H1 (cell line): ENCODE data around the gene DNAJB12. TPM values are rescaled to one million over a fixed set of nuclear protein-coding genes. Genes with fewer than 3 reads are reported as not detected.
A peak's percentile ranks its signal among the peaks of the same experiment; 100 is the strongest.

Experiments used
- CTCF ChIA-PET: fragments of 300-600 bp; sonication (Branson Sonifier 250); formaldehyde crosslinking; loops from one replicate; lab custom pipeline; 2021; ENCODE audit not compliant: partially characterized antibody; lab: Charles Lee
- POLR2A ChIA-PET: fragments of 300-600 bp; sonication (Branson Sonifier 250); formaldehyde crosslinking; loops from one replicate; lab custom pipeline; 2021; ENCODE audit warnings: inconsistent platforms; ENCODE audit not compliant: partially characterized antibody; lab: Charles Lee
- DNase-seq, 2 experiments: peaks; one replicate each; pipeline versions ENCODE4 v3.0.0 to v3.0.0-alpha.2; 2010 to 2022; ENCODE audit warnings: low spot score in 2 of 2, low read depth in 1 of 2, mixed read lengths in 1 of 2
- FAIRE-seq: peaks from 2 replicates; lab custom pipeline; 2011; peaks lifted over from hg19 to GRCh38; lab: Jason Lieb, UNC
- H2AFZ ChIP-seq: 2 replicates; pipeline ENCODE4 v1.8.1; 2012; ENCODE audit warnings: low read length, inconsistent platforms
- H2AK5ac ChIP-seq: 2 replicates; pipeline ENCODE4 v1.6.1; 2013; ENCODE audit warnings: low read depth, low read length
- H2BK120ac ChIP-seq: replicated peaks from 2 replicates; pipeline ENCODE3; 2013; ENCODE audit warnings: low read depth, low read length, inconsistent platforms
- H2BK12ac ChIP-seq: 2 replicates; pipeline ENCODE4 v1.6.1; 2013; ENCODE audit warnings: low read depth, low read length
- H2BK15ac ChIP-seq: 2 replicates; pipeline ENCODE4 v1.6.1; 2013; ENCODE audit warnings: low read length
- H2BK20ac ChIP-seq: 2 replicates; pipeline ENCODE4 v1.6.1; 2013; ENCODE audit warnings: low read length
- H2BK5ac ChIP-seq: 2 replicates; pipeline ENCODE4 v1.6.1; 2013; ENCODE audit warnings: low read depth, low read length
- H3K14ac ChIP-seq: 2 replicates; pipeline ENCODE4 v1.6.1; 2013; ENCODE audit warnings: inconsistent platforms; ENCODE audit not compliant: insufficient read length
- H3K18ac ChIP-seq: 2 replicates; pipeline ENCODE4 v1.6.1; 2013; ENCODE audit warnings: low read length; ENCODE audit errors: extremely low read depth
- H3K23ac ChIP-seq: 2 replicates; pipeline ENCODE4 v1.6.1; 2013; ENCODE audit warnings: inconsistent platforms; ENCODE audit not compliant: insufficient read length
- H3K23me2 ChIP-seq: 2 replicates; pipeline ENCODE4 v1.6.1; 2013; ENCODE audit warnings: low read depth, low read length
- H3K27ac ChIP-seq: 2 replicates; pipeline ENCODE4 v1.6.1; 2011; ENCODE audit warnings: low read depth, low read length, inconsistent platforms
- H3K27me3 ChIP-seq, 4 experiments: replicated peaks in 1 of 4; 1 replicate in 1 of 4; 2 replicates in 3 of 4; pipeline versions ENCODE4 v1.6.1 to v1.8.1; 2011 to 2013; ENCODE audit warnings: low read length in 3 of 4, mild to moderate bottlenecking in 3 of 4, inconsistent platforms in 2 of 4, mixed read lengths in 2 of 4, moderate library complexity in 1 of 4; ENCODE audit not compliant: control insufficient read depth in 3 of 4, insufficient read depth in 3 of 4; ENCODE audit errors: extremely low read depth in 1 of 4
- H3K36me3 ChIP-seq, 4 experiments: 2 replicates each; pipeline versions ENCODE4 v1.6.1 to v1.8.1; 2011 to 2013; ENCODE audit warnings: mild to moderate bottlenecking in 4 of 4, low read length in 3 of 4, moderate library complexity in 2 of 4, control low read depth in 1 of 4, inconsistent platforms in 1 of 4; ENCODE audit not compliant: insufficient read depth in 4 of 4, control insufficient read depth in 2 of 4
- H3K4ac ChIP-seq: replicated peaks from 2 replicates; pipeline ENCODE3; 2013; ENCODE audit warnings: low read length, low read depth, mixed read lengths, inconsistent platforms; ENCODE audit not compliant: insufficient read length
- H3K4me1 ChIP-seq, 4 experiments: replicated peaks in 1 of 4; 1 replicate in 1 of 4; 2 replicates in 3 of 4; pipeline versions ENCODE4 v1.6.1 to v1.8.1; 2011 to 2013; ENCODE audit warnings: low read length in 3 of 4, inconsistent platforms in 2 of 4, mixed read lengths in 1 of 4; ENCODE audit not compliant: insufficient read depth in 4 of 4, control insufficient read depth in 3 of 4
- H3K4me2 ChIP-seq, 2 experiments: 2 replicates each; pipeline versions ENCODE4 v1.6.1 to v1.8.1; 2011 to 2013; ENCODE audit warnings: low read depth in 2 of 2, low read length in 2 of 2, control low read depth in 1 of 2, inconsistent platforms in 1 of 2, mild to moderate bottlenecking in 1 of 2; ENCODE audit not compliant: insufficient read depth in 1 of 2
- H3K4me3 ChIP-seq, 4 experiments: fragments of 200-600, 300-600 bp in 1 of 4; sonication (generic), shearing (Covaris generic), sonication (Bioruptor Twin) in 1 of 4; 2 replicates each; pipeline versions ENCODE4 v1.5.1 to v1.8.1; 2011 to 2016; ENCODE audit warnings: low read length in 4 of 4, low read depth in 3 of 4, control low read depth in 2 of 4, inconsistent platforms in 2 of 4, mild to moderate bottlenecking in 2 of 4, mixed read lengths in 1 of 4, moderate library complexity in 1 of 4; ENCODE audit not compliant: insufficient read depth in 2 of 4; ENCODE audit errors: extremely low read depth in 1 of 4
- H3K56ac ChIP-seq: replicated peaks from 2 replicates; pipeline ENCODE3; 2013; ENCODE audit warnings: low read depth, mild to moderate bottlenecking, mixed read lengths, low read length, inconsistent platforms; ENCODE audit not compliant: insufficient read length
- H3K79me1 ChIP-seq: 2 replicates; pipeline ENCODE4 v1.6.1; 2013; ENCODE audit warnings: low read depth, low read length, control low read depth
- H3K79me2 ChIP-seq, 2 experiments: 2 replicates each; pipeline versions ENCODE4 v1.6.1 to v1.8.1; 2012 to 2013; ENCODE audit warnings: low read length in 2 of 2, mild to moderate bottlenecking in 2 of 2, inconsistent platforms in 1 of 2; ENCODE audit not compliant: insufficient read depth in 2 of 2, control insufficient read depth in 1 of 2
- H3K9ac ChIP-seq, 4 experiments: replicated peaks in 1 of 4; 1 replicate in 1 of 4; 2 replicates in 3 of 4; pipeline versions ENCODE4 v1.6.1 to v1.8.1; 2011 to 2013; ENCODE audit warnings: low read depth in 3 of 4, low read length in 3 of 4, control low read depth in 2 of 4, mild to moderate bottlenecking in 2 of 4, moderate library complexity in 2 of 4, inconsistent platforms in 1 of 4; ENCODE audit errors: extremely low read depth in 1 of 4
- H3K9me3 ChIP-seq, 2 experiments: 2 replicates each; pipeline versions ENCODE4 v1.6.1 to v1.8.1; 2012 to 2013; ENCODE audit warnings: mild to moderate bottlenecking in 2 of 2, moderate library complexity in 2 of 2, control low read depth in 1 of 2, inconsistent platforms in 1 of 2, low read depth in 1 of 2, low read length in 1 of 2, mixed read lengths in 1 of 2; ENCODE audit not compliant: insufficient read depth in 2 of 2
- H4K20me1 ChIP-seq, 2 experiments: replicated peaks in 1 of 2; 2 replicates each; pipeline versions ENCODE3 to v1.8.1; 2011 to 2013; ENCODE audit warnings: inconsistent platforms in 2 of 2, low read length in 2 of 2, mild to moderate bottlenecking in 1 of 2; ENCODE audit not compliant: insufficient read depth in 2 of 2, control insufficient read depth in 1 of 2
- H4K5ac ChIP-seq: 2 replicates; pipeline ENCODE4 v1.6.1; 2013; ENCODE audit warnings: low read length, low read depth, mixed read lengths, inconsistent platforms; ENCODE audit not compliant: insufficient read length
- H4K8ac ChIP-seq: 2 replicates; pipeline ENCODE4 v1.8.0; 2013; ENCODE audit warnings: mild to moderate bottlenecking, moderate library complexity, low read length, inconsistent platforms; ENCODE audit not compliant: insufficient read depth; ENCODE audit errors: extremely low read depth
- H4K91ac ChIP-seq: replicated peaks from 2 replicates; pipeline ENCODE3; 2013; ENCODE audit warnings: low read length, mixed read lengths, inconsistent platforms; ENCODE audit not compliant: insufficient read length
- SRF ChIP-seq: IDR thresholded peaks from 2 replicates; pipeline ENCODE4 v1.6.1; 2011; ENCODE audit warnings: mild to moderate bottlenecking, low read depth, low read length, moderate library complexity
- WGBS, 2 experiments: shearing (Covaris generic) in 1 of 2; methylation state at CpG; one replicate each; pipeline versions ENCODE4 v1.1.6 to v1.1.7; 2013 to 2015; ENCODE audit warnings: low lambda C conversion rate in 2 of 2, mixed read lengths in 2 of 2, inconsistent platforms in 1 of 2, low coverage in 1 of 2, missing lambda C conversion rate in 1 of 2; ENCODE audit not compliant: insufficient replicate concordance in 2 of 2, insufficient coverage in 1 of 2, insufficient read length in 1 of 2; ENCODE audit errors: extremely low coverage in 1 of 2, missing lambda C conversion rate in 1 of 2; 5-methylcytosine and 5-hydroxymethylcytosine counted together
- polyA plus RNA-seq, 7 experiments: library from polyadenylated mRNA; depleted of rRNA in 3 of 7; stranded (reverse) in 5 of 7; unstranded in 2 of 7; fragments of >200 nt in 5 of 7; fragments of 200-250 nt in 2 of 7; gene quantifications; 1 replicate in 5 of 7; 2 replicates in 1 of 7; 4 replicates in 1 of 7; pipeline versions ENCODE4 v1.2.1 to v1.2.3, GENCODE V29; 2011 to 2013; ENCODE audit warnings: missing spikeins in 2 of 7, mixed read lengths in 2 of 7
- total RNA-seq: library from RNA; stranded (reverse); fragmentation: NEBNext Ultra II Directional; extraction: Animal tissue kit (Norgen Biotek cat#: 25700); gene quantifications from 2 replicates; pipeline ENCODE4 v1.2.1, GENCODE V29; 2021

DNAJB12 gene
- total and polyA plus RNA-seq, 2 of the 8 experiments (the other 6 are each of a cell fraction or from before 2014, with no cell fraction given), result 10.8 to 20.5 TPM

DNA sequence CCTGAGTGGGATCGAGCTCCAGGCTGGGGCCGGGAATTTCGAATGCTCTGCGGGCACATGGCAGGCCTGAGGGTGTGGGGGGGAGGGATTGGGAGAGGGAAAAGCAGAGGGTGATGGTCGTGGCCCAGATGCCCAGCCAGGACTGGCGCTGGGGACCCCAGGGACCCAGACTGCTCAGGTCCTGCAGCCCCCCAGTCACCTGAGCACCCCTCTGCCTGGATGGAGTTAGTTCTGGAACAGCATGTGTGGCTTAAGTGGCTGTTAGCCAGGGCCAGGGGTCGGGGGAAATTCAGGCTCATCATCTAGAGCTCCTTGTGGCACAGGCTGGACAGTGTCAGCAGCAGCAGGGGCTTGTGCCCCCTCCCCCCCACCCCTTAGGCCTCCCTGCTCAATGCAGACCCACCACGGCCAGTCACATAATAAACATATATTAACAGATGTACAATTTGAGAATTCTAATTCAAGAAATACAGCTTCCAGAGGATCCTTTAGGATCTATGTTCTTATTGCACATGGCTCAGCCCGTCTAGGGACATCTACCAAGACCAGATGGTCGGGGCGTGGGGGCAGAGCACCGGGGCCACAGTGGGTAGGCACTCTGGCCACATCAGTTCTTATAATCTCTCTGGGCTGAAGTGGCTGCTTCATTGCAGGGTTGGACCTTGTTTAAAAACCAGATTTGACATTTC lies 22.2 kb downstream of the DNAJB12 start:
- 66% methylated on average over 10 of the region's 12 CpGs; no CpG with 5 or more reads in 1 of the 2 experiments for WGBS, 2 experiments
- Histone ChIP-seq H4K91ac (peak overlapping the region; percentile 77), H3K4ac (peak overlapping the region; percentile 94), H3K79me1 (no peaks in the 10 kb centered on the region), H3K9ac (peak overlapping the region in 2 of 4 experiments; percentile 51 to 61; a peak in 4 of 7 replicates), H3K23me2 (no peaks in the 10 kb centered on the region), H3K27ac (peak overlapping the region; percentile 68), H4K8ac (peak overlapping the region; percentile 60; the same call in 1 of the 2 replicates), H2BK5ac (peak overlapping the region; percentile 93), H2BK20ac (0 out of 2 replicates have a peak overlapping the region, but pooled peaks have one; percentile 51), H2BK12ac (peak overlapping the region; percentile 80; the same call in 1 of the 2 replicates), H3K79me2 (no peaks in the 10 kb centered on the region), H3K9me3 (no peaks in the 10 kb centered on the region), H3K4me3 (peak overlapping the region in 1 of 4 experiments; percentile 39; a peak in 3 of 8 replicates), H3K56ac (no peak overlapping the region), H3K14ac (no peak overlapping the region), H3K18ac (peak overlapping the region; percentile 33), H2AFZ (no peak overlapping the region), H3K23ac (no peak overlapping the region), H2BK120ac (peak overlapping the region; percentile 57), H3K36me3 (peaks cover under 1 to 11% (median 5%) of the 10 kb centered on the region in 4 experiments; a peak in 4 of 8 replicates), H2BK15ac (peak overlapping the region; percentile 61; the same call in 1 of the 2 replicates), H3K27me3 (no peaks in the 10 kb centered on the region), H3K4me2 (peak overlapping the region; percentile 31 to 53; a peak in 3 of 4 replicates), H4K5ac (no peak overlapping the region), H4K20me1 (no peaks in the 10 kb centered on the region), H3K4me1 (peaks cover 0 to 39% (median 23%) of the 10 kb centered on the region in 4 experiments; a peak in 6 of 7 replicates), H2AK5ac (no peak overlapping the region; the same call in 1 of the 2 replicates)
- no peak for DNase-seq
- POLR2A ChIA-PET, result interaction anchor here (0.8 to 39.2 kb wide), 20 partner anchors 9 to 247 kb away, joined by 3 to 895 read pairs (median 4); partner anchors contain the start of genes DDIT4, DNAJB12 and SPOCK2
- FAIRE-seq, result no peak
- CTCF ChIA-PET, result interaction anchor here (0.8 to 10.8 kb wide), 6 partner anchors 10 to 95 kb away, joined by 4 to 91 read pairs (median 7); partner anchors contain the start of gene DDIT4
- no peak for TF ChIP-seq SRF
